HepG2 (cell line): Measurements from ENCODE around the gene SNX11. TPM values are rescaled to one million over a fixed set of nuclear protein-coding genes. Genes with fewer than 3 reads are reported as not detected.
A peak's percentile ranks its signal among the peaks of the same experiment; 100 is the strongest.

Source experiments
- ATAC-seq: fragments of 200-7000 bp; cut with Tn5 transposase; 3 replicates; pipeline ENCODE4 v1.9.1; 2020; ENCODE audit warnings: mild to moderate bottlenecking, moderate library complexity
- BruUV-seq: library from RNA; stranded (reverse); fragments of 400-500 nt; replicated peaks from 2 replicates; lab custom pipeline; 2021; lab: Mats Ljungman, UMichigan
- CTCF ChIA-PET: fragments of 300-600 bp; formaldehyde crosslinking; extraction: SDS; loops from one replicate; lab custom pipeline; 2021; ENCODE audit warnings: low total read pairs, inconsistent platforms, low intra/inter-chr PET ratio; lab: Yijun Ruan, JAX
- POLR2A ChIA-PET: fragments of 350-600 bp; sonication (Branson Sonifier 250); formaldehyde crosslinking; loops from one replicate; lab custom pipeline; 2020; ENCODE audit warnings: antibody characterized with exemption, inconsistent platforms; lab: Yijun Ruan, JAX
- DNase-seq: peaks from one replicate; pipeline ENCODE4 v3.0.0-alpha.2; 2015; ENCODE audit warnings: low spot score
- FAIRE-seq: peaks from 3 replicates; lab custom pipeline; 2011; peaks lifted over from hg19 to GRCh38; lab: Jason Lieb, UNC
- H2AFZ ChIP-seq: one replicate; pipeline ENCODE4 v1.6.1; 2011; ENCODE audit warnings: low read length, inconsistent platforms
- H3K27ac ChIP-seq: fragments of 300-600 bp; 3 replicates; pipeline ENCODE4 v1.8.0; 2011; ENCODE audit warnings: mixed run types, mild to moderate bottlenecking, mixed read lengths, low read length, inconsistent platforms; ENCODE audit not compliant: insufficient read depth; ENCODE audit errors: extremely low read length
- H3K27me3 ChIP-seq, 2 experiments: fragments of 200-600 bp in 1 of 2; 2 replicates in 1 of 2; 3 replicates in 1 of 2; pipeline versions ENCODE4 v1.6.0 to v1.8.0; 2011; ENCODE audit warnings: low read length in 2 of 2, mild to moderate bottlenecking in 2 of 2, moderate library complexity in 2 of 2, inconsistent platforms in 1 of 2; ENCODE audit not compliant: insufficient read depth in 2 of 2, control insufficient read depth in 1 of 2
- H3K36me3 ChIP-seq, 2 experiments: fragments of 200-600 bp in 1 of 2; replicated peaks in 1 of 2; 2 replicates in 1 of 2; 3 replicates in 1 of 2; pipeline versions ENCODE4 v1.5.1 to v1.8.0; 2011; ENCODE audit warnings: low read length in 2 of 2, inconsistent platforms in 1 of 2; ENCODE audit not compliant: insufficient read depth in 2 of 2, control insufficient read depth in 1 of 2
- H3K4me1 ChIP-seq: 2 replicates; pipeline ENCODE4 v1.5.1; 2012; ENCODE audit warnings: low read length, inconsistent platforms; ENCODE audit not compliant: insufficient read depth
- H3K4me2 ChIP-seq: 2 replicates; pipeline ENCODE4 v1.6.0; 2011; ENCODE audit warnings: low read depth, low read length, inconsistent platforms
- H3K4me3 ChIP-seq, 3 experiments: fragments of 200-600 bp in 1 of 3; sonication (generic), shearing (Covaris generic) in 1 of 3; replicated peaks in 1 of 3; 2 replicates each; pipeline ENCODE4 v1.5.1; 2011 to 2016; ENCODE audit warnings: low read length in 3 of 3, inconsistent platforms in 2 of 3, low read depth in 2 of 3, mild to moderate bottlenecking in 2 of 3, control low read depth in 1 of 3, mixed read lengths in 1 of 3; ENCODE audit not compliant: insufficient read depth in 1 of 3
- H3K79me2 ChIP-seq: one replicate; pipeline ENCODE4 v1.6.1; 2011; ENCODE audit warnings: low read length, inconsistent platforms; ENCODE audit not compliant: insufficient read depth
- H3K9ac ChIP-seq: 2 replicates; pipeline ENCODE4 v1.6.0; 2011; ENCODE audit warnings: mild to moderate bottlenecking, low read depth, low read length, inconsistent platforms; ENCODE audit not compliant: insufficient read depth
- H3K9me3 ChIP-seq: 2 replicates; pipeline ENCODE4 v1.5.1; 2012; ENCODE audit warnings: mild to moderate bottlenecking, low read length
- H4K20me1 ChIP-seq: 2 replicates; pipeline ENCODE4 v1.6.0; 2011; ENCODE audit warnings: inconsistent platforms, mild to moderate bottlenecking, low read length, moderate library complexity; ENCODE audit not compliant: insufficient read depth
- ASH2L ChIP-seq: fragments of 300-600, 200-600 bp; sonication (generic); IDR thresholded peaks from 2 replicates; pipeline ENCODE4 v1.7.0; 2017; ENCODE audit warnings: low read depth, mild to moderate bottlenecking, moderate library complexity, mixed read lengths, low read length; ENCODE audit not compliant: insufficient read length
- ATF7 ChIP-seq, 2 experiments: fragments of 450-650 bp in 1 of 2; sonication (generic) in 1 of 2; formaldehyde crosslinking in 1 of 2; IDR thresholded peaks; 2 replicates each; pipeline versions ENCODE4 v1.4.0 to v1.6.1; 2016 to 2020; ENCODE audit warnings: antibody characterized with exemption in 1 of 2, mild to moderate bottlenecking in 1 of 2, missing genetic modification reagents in 1 of 2
- FOXA3 ChIP-seq: IDR thresholded peaks from 2 replicates; pipeline ENCODE4 v1.6.1; 2016; ENCODE audit warnings: missing genetic modification reagents, missing compliant biosample characterization
- KLF6 ChIP-seq: IDR thresholded peaks from 2 replicates; pipeline ENCODE4 v1.8.0; 2016; ENCODE audit warnings: missing biosample characterization, missing genetic modification reagents
- RFX1 ChIP-seq: fragments of 450-650 bp; IDR thresholded peaks from 2 replicates; pipeline ENCODE4 v1.6.1; 2017
- ZFX ChIP-seq: sonication (generic); formaldehyde crosslinking; IDR thresholded peaks from 2 replicates; pipeline ENCODE4 v1.4.0; 2020; ENCODE audit warnings: mild to moderate bottlenecking, low read depth, missing genetic modification reagents, moderate library complexity
- ZFY ChIP-seq: sonication (generic); formaldehyde crosslinking; IDR thresholded peaks from 2 replicates; pipeline ENCODE4 v1.4.0; 2020; ENCODE audit warnings: missing genetic modification reagents
- WGBS: methylation state at CpG from one replicate; pipeline ENCODE4 v1.1.6; 2017; ENCODE audit warnings: low lambda C conversion rate; 5-methylcytosine and 5-hydroxymethylcytosine counted together
- in situ Hi-C: cut with HindIII; loops from 2 replicates; pipeline ENCODE4 v1.10.0; 2017; ENCODE audit warnings: low pct_unique_long_range_greater_than_20kb; ENCODE audit not compliant: extremely low pct_ligation_motif_present
- intact Hi-C: fragments of 100-400 bp; cut with micrococcal nuclease; formaldehyde crosslinking; loops from one replicate; pipeline ENCODE4 v1.10.0; 2022; ENCODE audit not compliant: unreplicated experiment
- polyA plus RNA-seq, 8 experiments: library from polyadenylated mRNA; depleted of rRNA in 3 of 8; stranded (reverse) in 7 of 8; unstranded in 1 of 8; fragments of >200 nt; fragmentation: Illumina TruSeq in 4 of 8; extraction: Trizol in 4 of 8; gene quantifications; 2 replicates each; pipeline versions ENCODE4 v1.2.1 to v1.2.3, GENCODE V29; 2011 to 2016; ENCODE audit warnings: low read depth in 4 of 8, missing spikeins in 1 of 8, mixed read lengths in 1 of 8; ENCODE audit not compliant: insufficient read depth in 1 of 8
- total RNA-seq, 5 experiments: library from RNA; depleted of rRNA; stranded (reverse); fragments of >200 nt; fragmentation: Illumina TruSeq; extraction: Trizol; gene quantifications; 2 replicates each; pipeline ENCODE4 v1.2.3, GENCODE V29; 2016; ENCODE audit warnings: low read depth in 1 of 5

Gene SNX11
- total and polyA plus RNA-seq, 2 of the 13 experiments (the other 11 are each of a cell fraction or from before 2014, with no cell fraction given) = 12.9 to 14.0 TPM

DNA sequence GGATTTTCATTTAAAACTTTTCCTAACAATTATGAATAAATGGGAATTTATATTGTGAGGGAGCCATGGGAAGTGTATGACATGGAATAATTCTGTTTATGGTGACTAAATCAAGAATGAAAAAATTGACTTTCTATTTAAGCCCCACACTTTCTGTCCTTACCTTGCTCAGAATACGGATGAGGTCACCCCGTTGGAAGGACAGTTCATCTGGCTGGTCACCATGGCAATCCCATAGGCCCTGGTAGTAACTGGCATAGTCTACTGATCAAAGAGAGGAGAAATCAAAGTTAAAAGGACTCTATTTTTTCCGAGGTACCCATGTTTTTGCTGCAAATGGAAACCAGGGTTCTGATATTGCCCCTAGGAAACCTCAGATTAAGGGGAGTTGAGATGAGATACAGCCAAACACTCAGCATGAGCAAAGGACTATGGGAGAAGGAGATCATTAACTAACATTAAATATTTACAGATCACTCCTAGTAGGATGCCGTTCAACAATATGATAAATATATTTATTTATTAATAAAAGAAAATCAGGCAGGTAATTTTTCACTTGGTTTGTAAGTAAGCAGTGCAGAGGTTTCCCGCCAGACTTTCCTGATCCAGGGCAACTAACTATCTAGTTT, 54.9 kb downstream of the SNX11 start:
- in situ Hi-C loops = no loop called here
- Histone ChIP-seq H4K20me1 (no peaks in the 10 kb centered on the region), H3K79me2 (no peaks in the 10 kb centered on the region), H3K27ac (peak overlapping the region; percentile 41), H3K4me3 (peak overlapping the region in 2 of 3 experiments; percentile 50 to 52; a peak in 4 of 6 replicates), H2AFZ (peak overlapping the region; percentile 68), H3K9ac (no peak overlapping the region; the same call in 1 of the 2 replicates), H3K4me1 (peaks cover 40% of the 10 kb centered on the region), H3K9me3 (no peaks in the 10 kb centered on the region), H3K27me3 (peaks cover 0 to 12% of the 10 kb centered on the region in 2 experiments; a peak in 3 of 5 replicates), H3K4me2 (peak overlapping the region; percentile 76), H3K36me3 (no peaks in the 10 kb centered on the region)
- no peak for DNase-seq
- peak; percentile 61 for ATAC-seq
- CTCF ChIA-PET = no interaction called here
- TSS peak; percentile 86 for BruUV-seq
- POLR2A ChIA-PET = interaction anchor here (1.2 kb wide), 1 partner anchor 114 kb away, joined by 4 read pairs; the partner anchor contains the start of gene NFE2L1
- WGBS = 2% methylated on average over 5 of the region's 5 CpGs
- TF ChIP-seq ZFX (CRISPR knock-in tag) (peak; percentile 46; the same call in 1 of the 2 replicates), RFX1 (peak; percentile 46; the same call in 1 of the 2 replicates), KLF6 (no peak), ZFY (CRISPR knock-in tag) (peak; percentile 2; the same call in 1 of the 2 replicates), ASH2L (peak; percentile 34), FOXA3 (CRISPR knock-in tag) (no peak), ATF7 (IDR thresholded peaks at IDR 0.05) (peak; percentile 17; the same call in 1 of the 2 replicates), ATF7 (CRISPR knock-in tag; IDR thresholded peaks at IDR 0.05) (no peak)
- intact Hi-C loops = no loop called here
- peak; percentile 18 for FAIRE-seq
